HT1080 (cell line): ENCODE measurements around the gene PPP2R2D. TPM values are rescaled to one million over a fixed set of nuclear protein-coding genes. Genes with fewer than 3 reads are reported as not detected.
"Not testable (repeated sequence)": the region's sequence is repeated elsewhere in the genome, so short reads cannot be mapped to it uniquely, and the experiment has no call there.

Experiments used
- DNase-seq: peaks from one replicate; pipeline ENCODE4 v3.0.0-alpha.2; 2015; ENCODE audit warnings: low read depth
- total RNA-seq: library from RNA; depleted of rRNA; stranded (reverse); fragments of >200 nt; shearing (Covaris generic); gene quantifications from 2 replicates; pipeline ENCODE4 v1.2.3, GENCODE V29; 2014

PPP2R2D gene
- total RNA-seq, 1 experiment from 2014 or later = 30.1 TPM

DNA sequence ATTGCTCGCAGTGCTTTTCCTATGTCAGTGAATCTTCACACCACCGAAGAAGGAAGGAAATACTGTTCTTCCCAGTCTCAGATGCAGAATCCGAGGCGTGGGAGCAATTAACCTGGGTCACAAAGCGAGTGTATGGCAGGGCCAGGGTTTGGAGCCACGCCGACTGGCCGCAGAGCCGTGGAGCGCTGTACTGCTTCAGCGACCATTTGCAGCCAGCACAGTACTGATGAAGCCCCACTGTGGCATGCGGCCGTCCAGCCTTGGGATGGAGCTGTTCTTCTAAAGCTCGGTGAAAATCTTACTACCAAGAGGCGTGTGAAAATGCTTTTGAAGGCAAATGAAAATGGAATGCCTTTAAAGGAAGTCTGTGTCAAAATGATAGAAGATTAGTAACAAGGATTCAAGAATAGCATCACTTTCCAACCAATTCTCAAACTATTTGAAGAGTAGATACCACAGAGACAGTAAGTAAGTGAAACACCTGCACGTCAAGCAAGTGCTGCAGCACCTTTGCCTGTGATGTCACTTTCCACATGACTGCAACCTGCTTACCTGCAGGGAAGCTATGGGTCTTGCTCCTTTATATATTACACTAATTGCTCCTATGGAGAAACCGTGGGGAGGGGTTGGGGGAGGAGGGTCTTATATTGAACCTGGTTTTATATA, 4.9 kb downstream of the PPP2R2D start:
- DNase-seq = no peak

DNA sequence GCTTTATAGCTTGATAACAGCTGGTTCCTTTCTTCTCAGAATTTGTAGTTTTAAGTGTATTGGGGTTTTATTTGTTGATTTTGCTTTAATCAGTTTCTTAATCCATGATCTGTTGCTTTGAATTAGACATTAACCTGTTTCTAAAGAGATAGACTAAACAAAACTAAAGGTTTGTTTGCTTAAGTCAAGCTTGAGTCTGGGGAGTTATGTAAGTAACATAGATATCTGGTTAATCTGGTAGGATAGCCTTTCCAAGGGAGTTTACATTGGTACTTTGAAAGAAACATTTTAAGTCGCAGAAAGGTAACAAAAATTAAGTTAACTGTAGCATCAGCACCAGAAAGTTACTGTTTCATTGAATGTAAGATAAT, 5.4 kb downstream of the PPP2R2D start:
- no peak for DNase-seq

DNA sequence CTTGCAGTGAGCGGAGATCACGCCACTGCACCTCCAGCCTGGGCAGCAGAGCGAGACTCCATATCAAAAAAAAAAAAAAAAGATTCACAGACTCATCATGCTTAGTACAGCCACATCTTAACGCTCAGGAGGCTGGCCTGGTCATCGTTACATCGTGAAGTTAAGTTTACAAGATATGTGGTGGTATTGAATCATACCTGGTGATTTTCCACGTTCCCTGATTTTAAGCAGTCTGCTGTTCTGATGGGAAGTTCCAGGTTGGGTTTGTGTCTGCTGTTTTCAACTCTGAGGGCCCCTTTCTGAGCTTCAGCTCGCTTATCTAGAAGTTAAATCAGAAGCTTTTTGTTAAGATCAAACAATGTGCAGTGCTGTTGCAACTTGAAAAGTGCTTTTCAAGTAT, 6.9 kb downstream of the PPP2R2D start:
- DNase-seq = no peak

DNA sequence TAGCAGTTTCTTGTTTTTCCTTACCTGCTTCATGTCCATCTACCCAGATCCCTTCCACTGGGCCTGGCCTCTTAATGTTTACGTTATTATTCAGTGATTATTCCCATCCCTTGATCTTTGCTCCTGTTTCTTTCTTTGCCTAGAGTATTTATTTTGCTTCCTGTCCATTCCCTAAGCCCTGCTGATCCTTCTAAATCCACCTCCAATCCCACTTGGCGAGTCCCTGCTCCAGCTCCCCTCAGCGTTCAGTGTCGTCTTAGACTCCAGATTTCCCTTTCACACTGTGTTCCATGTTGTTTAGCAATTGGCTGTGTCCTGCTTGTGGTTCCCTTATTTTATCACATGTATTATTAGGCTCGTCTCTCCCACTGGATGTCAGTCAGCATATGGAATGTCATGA, 7.3 kb downstream of the PPP2R2D start:
- no peak for DNase-seq

DNA sequence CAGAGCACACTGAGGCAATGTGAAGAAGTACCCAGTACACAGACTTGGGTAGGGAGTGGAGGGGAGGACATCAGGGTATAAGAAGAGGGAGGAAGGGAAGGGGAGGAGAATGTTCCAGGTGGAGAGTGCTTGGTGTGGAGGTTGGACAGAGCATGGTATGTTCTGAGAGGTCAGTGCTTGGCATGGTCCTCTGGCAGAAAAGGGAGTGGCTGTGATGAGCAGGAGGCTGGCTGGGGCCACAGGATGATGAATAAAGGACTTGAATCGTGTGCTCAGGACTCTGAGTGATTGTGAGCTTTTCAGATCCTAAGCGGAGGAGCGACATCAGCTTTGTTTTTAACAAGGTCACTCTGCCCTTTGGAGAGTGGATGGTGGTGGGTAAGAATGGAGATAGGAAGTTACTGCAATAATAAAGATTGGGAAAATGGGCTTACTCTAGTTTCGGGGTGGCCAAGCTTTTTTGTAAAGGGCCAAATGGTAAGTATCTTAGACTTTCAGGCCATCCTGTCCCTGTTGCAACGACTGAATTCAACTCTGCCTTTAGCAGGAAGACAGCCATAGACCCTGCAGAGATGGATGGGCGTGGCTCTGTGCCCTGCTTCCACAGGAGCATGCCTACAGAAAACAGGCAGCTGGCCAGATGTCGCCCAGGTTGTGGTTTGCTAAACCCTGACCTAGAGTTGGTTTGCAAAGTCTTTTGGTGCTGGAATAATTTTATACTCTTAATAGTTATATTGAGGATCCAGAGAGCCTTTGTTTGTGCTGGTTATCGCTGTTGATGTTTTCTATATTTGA, 8.4 kb downstream of the PPP2R2D start:
- DNase-seq = no peak

DNA sequence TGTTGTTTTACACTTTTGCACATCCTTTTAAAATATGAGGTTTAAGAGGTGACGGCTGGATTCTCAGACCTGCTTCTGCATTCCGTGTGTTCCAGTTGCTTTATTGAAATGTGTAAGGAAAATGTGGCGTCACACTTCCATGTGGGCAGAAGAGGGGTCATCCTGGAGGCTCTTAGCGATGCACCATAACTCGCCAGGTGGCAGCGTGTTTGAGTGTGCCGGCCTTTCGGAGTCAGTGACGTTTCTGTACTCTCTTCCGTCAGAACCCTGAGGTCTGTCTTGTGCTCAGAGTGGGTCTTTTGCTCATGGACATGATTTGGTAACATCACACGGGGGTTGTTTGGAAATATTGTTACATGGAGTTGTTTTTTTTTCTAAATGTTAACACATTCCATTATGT, 9.1 kb downstream of the PPP2R2D start:
- no peak for DNase-seq

DNA sequence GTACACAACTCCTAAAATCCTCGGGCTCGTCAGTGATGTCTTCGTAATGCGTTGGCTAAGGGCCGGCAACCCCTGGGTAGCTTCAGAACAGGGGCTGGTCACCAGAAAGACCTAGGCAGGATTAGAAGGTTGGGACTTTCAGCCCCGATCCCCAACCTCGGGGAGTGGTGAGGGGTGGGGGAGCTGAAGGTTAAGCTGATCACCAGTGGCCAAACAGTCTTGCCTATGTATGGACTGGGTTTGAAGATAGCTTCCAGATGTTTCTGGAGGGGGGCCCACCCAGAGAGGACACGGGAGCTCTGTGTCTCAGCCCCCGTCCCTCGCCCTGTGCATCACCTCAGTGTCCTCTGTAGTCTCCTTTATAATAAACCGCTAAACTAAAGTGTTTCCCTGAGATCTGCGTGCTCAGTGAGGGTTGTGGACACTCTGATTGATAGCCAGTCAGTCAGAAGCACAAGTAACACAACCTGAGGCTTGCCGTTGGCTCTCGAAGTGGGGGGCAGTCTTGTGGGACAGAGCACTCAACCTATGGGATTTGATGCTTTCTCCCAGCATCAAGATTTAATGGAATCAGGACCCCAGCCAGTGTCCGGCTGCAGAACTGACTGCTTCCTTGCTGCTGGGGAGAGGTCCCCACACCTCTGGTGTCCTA, 10.0 kb downstream of the PPP2R2D start:
- DNase-seq = no peak

DNA sequence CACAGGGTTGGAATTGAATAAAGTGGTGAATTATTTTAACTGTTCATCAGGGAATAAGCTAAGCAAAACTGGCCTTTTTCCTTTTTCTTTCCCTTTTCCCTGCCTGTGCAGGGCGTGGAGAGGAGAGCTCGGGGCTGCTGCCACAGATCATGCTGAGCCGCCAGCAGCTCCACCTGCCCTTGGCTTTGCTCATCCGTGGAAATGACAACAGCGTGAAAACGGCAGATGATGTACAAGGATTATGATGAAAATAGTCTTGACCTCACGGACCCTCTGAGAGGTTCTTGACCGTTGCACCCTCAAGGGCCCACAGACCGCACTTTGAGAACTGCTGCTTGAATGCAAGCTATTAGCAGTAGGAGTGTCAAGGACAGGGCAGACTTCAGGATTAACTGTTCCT, 10.6 kb downstream of the PPP2R2D start:
- no peak for DNase-seq

DNA sequence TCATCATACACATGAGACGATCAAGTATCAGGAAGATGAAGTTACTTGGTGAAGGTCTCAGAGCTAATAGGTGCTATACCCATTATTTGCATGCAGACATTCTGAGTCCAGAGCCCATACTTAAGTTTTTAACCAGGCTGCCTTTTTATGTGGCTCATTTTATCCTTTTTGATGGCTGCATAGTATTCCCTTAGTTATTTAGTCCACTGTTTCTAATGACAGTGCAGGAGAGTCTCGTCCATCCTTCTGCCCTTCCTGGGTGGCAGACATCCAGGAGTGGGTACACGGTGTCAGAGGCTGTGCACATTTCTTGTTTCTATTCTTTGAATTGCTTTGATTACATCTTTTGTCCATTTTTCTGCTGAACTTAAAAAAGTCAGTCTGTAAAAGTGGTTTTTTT, 11.8 kb downstream of the PPP2R2D start:
- no peak for DNase-seq

DNA sequence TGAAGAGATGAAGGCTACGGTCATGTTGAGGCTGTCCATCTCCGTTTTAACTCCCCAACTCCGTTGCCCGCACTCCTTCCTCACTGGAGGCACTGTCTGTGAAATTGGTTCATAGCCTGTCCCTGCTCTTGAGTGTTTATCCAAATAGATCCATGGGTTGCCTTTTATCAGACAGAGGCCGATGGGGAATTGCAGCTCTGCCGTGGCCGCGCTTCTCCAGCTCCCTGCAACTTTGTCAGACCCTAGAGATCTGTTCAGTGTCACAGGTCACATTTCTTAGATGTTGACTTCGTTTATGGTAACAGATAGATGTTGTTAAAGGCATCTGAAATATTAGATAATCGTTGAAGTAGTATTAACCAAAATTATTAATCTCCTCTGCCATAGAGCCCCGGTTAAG, 14.7 kb downstream of the PPP2R2D start:
- DNase-seq = no peak

DNA sequence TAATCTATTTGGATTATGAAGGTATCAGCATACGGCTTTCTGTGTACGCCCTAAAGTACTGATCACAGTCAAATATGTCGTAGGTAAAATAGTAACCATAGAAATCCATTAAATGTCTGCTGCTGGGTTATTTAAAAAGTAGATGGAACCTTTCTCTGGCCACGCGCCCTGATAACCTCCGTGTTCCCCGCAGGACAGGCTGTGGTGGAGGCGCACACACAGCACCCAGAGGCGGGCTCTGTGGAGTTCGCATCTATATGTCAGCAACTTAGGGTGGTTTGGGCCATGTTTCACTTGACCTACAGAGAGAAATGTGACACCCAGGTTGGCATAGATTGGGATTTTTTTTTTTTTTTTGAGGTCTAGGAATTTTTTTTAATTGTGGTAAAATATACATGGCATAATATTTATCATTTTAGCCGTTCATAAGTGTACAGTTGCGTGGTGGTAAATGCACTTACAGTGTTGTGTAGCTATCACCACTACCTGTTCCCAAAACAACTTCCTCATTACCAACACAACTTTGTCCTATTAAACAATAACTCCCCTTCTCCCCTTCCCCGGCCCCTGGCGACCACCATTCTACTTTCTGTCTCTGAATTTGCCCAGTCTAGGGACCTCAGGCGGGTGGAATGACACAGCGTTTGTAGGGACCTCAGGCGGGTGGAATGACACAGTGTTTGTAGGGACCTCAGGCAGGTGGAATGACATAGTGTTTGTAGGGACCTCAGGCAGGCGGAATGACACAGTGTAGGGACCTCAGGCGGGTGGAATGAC, 15.4 kb downstream of the PPP2R2D start:
- no peak for DNase-seq

DNA sequence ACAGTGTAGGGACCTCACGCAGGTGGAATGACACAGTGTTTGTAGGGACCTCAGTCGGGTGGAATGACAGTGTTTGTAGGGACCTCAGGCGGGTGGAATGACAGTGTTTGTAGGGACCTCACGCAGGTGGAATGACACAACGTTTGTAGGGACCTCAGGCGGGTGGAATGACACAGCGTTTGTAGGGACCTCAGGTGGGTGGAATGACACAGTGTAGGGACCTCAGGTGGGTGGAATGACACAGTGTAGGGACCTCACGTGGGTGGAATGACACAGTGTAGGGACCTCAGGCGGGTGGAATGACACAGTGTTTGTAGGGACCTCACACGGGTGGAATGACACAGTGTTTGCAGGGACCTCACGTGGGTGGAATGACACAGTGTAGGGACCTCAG, 16.0 kb downstream of the PPP2R2D start:
- not testable (repeated sequence) for DNase-seq

DNA sequence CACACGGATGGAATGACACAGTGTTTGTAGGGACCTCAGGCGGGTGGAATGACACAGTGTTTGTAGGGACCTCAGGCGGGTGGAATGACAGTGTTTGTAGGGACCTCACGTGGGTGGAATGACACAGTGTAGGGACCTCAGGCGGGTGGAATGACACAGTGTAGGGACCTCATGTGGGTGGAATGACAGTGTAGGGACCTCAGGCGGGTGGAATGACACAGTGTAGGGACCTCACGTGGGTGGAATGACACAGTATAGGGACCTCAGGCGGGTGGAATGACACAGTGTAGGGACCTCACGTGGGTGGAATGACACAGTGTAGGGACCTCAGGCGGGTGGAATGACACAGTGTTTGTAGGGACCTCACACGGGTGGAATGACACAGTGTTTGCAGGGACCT, 16.7 kb downstream of the PPP2R2D start:
- DNase-seq = not testable (repeated sequence)

DNA sequence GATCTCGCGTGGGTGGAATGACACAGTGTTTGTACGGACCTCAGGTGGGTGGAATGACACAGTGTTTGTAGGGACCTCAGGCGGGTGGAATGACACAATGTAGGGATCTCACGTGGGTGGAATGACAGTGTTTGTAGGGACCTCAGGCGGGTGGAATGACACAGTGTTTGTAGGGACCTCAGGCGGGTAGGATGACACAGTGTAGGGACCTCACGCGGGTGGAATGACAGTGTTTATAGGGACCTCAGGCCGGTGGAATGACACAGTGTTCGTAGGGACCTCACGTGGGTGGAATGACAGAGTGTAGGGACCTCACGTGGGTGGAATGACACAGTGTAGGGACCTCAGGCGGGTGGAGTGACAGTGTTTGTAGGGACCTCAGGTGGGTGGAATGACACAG, 18.7 kb downstream of the PPP2R2D start:
- not testable (repeated sequence) for DNase-seq

DNA sequence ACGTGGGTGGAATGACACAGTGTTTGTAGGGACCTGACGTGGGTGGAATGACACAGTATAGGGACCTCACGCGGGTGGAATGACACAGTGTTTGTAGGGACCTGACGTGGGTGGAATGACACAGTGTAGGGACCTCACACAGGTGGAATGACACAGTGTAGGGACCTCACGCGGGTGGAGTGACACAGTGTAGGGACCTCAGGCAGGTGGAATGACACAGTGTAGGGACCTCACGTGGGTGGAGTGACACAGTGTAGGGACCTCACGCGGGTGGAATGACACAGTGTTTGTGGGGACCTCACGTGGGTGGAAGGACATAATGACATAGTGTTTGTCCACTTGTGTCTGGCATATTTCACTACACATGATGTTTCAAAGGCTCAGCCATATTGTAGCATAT, 19.3 kb downstream of the PPP2R2D start:
- DNase-seq = no peak

DNA sequence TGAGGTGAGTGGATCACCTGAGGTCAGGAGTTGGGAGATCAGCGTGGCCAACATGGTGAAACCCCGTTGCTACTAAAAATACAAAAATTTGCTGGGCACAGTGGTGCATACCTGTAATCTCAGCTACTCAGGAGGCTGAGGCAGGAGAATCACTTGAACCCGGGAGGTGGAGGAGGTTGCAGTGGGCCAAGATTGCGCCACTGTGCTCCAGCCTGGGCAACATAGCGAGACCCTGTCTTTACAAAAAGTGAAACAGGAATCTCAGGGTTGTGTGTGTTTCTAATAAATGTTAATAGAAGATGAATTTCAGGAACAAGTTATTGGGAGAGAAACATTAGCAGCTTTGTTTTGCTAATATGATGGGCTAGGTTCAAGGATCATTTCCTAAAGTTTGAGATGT, 19.9 kb downstream of the PPP2R2D start:
- DNase-seq = no peak

DNA sequence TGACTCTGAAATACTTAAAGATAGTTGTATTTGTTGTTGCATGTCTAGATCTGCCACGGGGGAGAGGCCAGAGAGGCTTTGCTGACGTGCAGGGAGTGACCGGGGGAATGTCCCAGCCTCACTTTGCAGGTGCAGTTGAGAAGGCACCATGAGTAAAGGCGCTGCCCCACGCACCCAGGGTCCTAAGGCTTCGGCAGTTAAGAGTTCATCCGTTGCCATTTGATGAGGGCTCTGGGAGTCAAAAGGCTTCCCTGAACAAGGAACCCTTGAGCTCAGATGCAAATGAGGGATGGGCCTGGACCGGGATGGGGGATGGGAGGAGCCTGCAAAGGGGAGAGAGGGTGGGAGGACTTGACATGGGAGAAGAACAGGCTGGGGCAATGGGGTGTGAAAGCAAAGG, 20.4 kb downstream of the PPP2R2D start:
- DNase-seq = no peak

DNA sequence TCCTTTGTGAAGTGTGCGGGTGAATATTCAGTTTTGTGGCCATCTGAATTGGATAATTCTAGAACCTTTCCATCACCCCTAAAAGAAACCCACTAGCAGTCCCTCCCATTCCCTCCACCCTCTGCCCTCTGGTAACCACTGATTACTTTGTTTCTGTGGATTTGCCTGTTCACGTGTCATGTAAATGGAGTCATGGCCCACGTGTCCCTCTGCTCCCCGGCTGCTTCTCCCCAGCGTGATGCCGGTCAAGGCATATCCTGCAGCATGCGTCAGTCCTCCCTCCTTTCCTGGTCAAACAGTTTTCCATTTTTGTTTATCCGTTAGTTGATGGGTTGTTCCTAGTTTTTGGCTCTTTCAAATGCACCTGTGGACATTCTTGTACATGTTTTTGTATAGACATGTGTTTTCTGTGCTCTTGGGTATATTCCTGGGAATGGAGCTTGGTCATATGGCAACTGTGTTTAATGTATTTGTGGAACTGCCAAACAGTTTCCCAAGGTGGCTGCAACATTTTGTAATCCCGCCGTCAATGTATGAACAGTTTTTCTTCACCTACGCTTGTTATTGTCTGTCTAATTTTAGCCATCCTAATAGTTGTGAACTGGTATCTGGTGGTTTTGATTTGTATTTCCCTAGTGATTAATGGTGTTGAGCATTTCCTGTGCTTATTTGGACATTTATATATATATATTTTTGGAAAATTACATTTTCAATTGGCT, 22.4 kb downstream of the PPP2R2D start:
- DNase-seq = no peak

DNA sequence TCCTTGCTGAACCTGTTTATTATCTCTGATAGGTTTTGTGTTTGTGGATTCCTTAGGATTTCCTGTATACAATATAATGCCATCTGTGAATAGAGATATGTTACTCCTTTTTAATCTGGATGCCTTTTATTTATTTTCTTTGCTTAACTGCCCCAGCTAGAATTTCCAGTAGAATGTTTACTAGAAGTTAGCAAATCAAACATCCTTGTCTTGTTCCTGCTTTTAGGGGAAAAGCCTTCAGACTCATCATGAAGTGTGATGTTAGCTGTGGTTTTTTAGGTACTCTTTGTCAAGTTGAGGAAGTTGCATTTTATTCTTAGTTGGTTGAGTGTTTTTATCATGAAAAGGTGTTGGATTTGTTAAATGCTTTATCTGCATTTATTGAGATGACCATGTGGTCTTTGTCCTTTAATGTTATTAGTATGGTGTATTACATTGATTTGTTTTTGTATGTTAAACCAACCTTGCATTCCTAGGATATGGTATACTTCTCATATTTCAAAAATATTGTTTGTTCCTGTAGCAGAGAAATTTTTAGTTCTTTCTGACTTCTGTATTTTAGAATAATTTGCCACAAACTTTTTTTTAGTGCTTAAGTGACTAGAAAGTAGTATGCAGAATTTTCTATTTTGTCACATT, 24.3 kb downstream of the PPP2R2D start:
- DNase-seq = no peak

DNA sequence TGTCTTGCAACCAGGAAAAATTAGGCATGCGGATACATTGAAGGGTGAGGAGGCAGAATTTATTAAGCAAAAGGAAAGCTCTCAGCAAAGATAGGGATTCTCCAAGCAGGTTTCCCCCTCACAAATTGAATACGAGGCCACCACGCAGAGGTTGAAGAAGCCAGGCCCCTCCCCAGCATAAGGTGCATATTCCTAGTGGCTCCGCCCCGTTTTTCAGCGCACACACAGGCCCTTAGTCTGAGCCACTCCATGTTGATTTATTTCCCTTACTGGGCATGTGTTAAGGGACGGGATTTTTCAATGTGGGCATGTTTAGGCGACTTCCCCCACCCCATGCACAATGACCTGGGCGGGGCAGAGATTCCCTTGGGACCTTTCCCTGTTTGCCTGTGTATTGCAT, 24.9 kb downstream of the PPP2R2D start:
- no peak for DNase-seq

DNA sequence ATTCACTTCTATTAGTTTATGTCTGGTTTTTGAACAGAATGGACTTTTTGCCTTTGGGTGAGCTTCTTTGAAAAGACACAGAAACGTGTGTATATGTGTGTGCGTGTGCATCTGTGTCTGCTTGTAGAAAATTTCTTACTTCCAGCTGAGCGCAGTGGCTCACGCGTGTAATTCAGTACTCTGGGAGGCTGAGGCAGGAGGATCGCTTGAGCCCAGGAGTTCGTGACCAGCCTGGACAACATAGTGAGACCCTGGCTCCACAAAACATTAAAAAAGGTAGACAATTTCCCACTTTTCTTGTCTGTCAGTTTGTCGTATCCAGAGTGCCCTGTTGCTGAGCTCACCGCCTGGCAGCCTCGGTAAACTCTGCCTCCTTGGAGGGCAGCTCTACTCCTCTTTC, 25.4 kb downstream of the PPP2R2D start:
- DNase-seq = no peak
